WTC11 (cell line): ENCODE results near the gene C4orf50. TPM values are rescaled to one million over a fixed set of nuclear protein-coding genes. Genes with fewer than 3 reads are reported as not detected.

Experiments
- ATAC-seq: fragments of 200-7000 bp; cut with Tn5 transposase; 2 replicates; pipeline ENCODE4 v1.10.0; 2021; ENCODE audit warnings: mild to moderate bottlenecking, moderate library complexity
- CTCF ChIA-PET: fragments of 300-600 bp; sonication (Branson Sonifier 250); formaldehyde crosslinking; loops from one replicate; lab custom pipeline; 2021; ENCODE audit warnings: antibody characterized with exemption; lab: Charles Lee
- POLR2A ChIA-PET: fragments of 350-600 bp; sonication (Branson Sonifier 250); formaldehyde crosslinking; loops from one replicate; lab custom pipeline; 2021; ENCODE audit warnings: antibody characterized with exemption; lab: Charles Lee
- DNase-seq: peaks from one replicate; pipeline ENCODE4 v3.0.0; 2021; ENCODE audit warnings: low spot score
- H3K27ac Mint-ChIP-seq: 2 replicates; pipeline ENCODE4 v1.8.0; 2021; ENCODE audit warnings: mixed read lengths
- H3K27me3 Mint-ChIP-seq: 2 replicates; pipeline ENCODE4 v1.8.0; 2021; ENCODE audit warnings: low read depth, mild to moderate bottlenecking, moderate library complexity, mixed read lengths
- H3K36me3 Mint-ChIP-seq: 2 replicates; pipeline ENCODE4 v1.8.0; 2021; ENCODE audit warnings: mixed read lengths
- H3K4me1 Mint-ChIP-seq: 2 replicates; pipeline ENCODE4 v1.8.0; 2022; ENCODE audit warnings: mixed read lengths
- H3K4me3 Mint-ChIP-seq: 2 replicates; pipeline ENCODE4 v1.8.0; 2021; ENCODE audit warnings: mild to moderate bottlenecking, moderate library complexity, mixed read lengths
- H3K9me3 Mint-ChIP-seq: 2 replicates; pipeline ENCODE4 v1.8.0; 2021; ENCODE audit warnings: mixed read lengths
- CDX4 ChIP-seq: fragments of 250-450 bp; sonication (Bioruptor Pico); IDR thresholded peaks from 2 replicates; pipeline ENCODE4 v1.9.0; 2021; ENCODE audit warnings: moderate library complexity, mild to moderate bottlenecking, inconsistent platforms, borderline replicate concordance
- CREB1 ChIP-seq: sonication (generic); formaldehyde crosslinking; IDR thresholded peaks from 2 replicates; pipeline ENCODE4 v1.8.0; 2023; ENCODE audit warnings: mild to moderate bottlenecking, missing genetic modification reagents
- E2F4 ChIP-seq: sonication (generic); formaldehyde crosslinking; IDR thresholded peaks from 2 replicates; pipeline ENCODE4 v1.8.1; 2022; ENCODE audit warnings: low read depth, mild to moderate bottlenecking, moderate library complexity, missing genetic modification reagents, borderline replicate concordance
- EMX1 ChIP-seq: fragments of 250-450 bp; sonication (Bioruptor Pico); IDR thresholded peaks from 2 replicates; pipeline ENCODE4 v1.8.0; 2021; ENCODE audit warnings: mild to moderate bottlenecking
- KAT7 ChIP-seq: sonication (generic); formaldehyde crosslinking; IDR thresholded peaks from 2 replicates; pipeline ENCODE4 v1.8.1; 2023; ENCODE audit warnings: missing genetic modification reagents, mild to moderate bottlenecking, borderline replicate concordance
- MLX ChIP-seq: sonication (generic); formaldehyde crosslinking; IDR thresholded peaks from 2 replicates; pipeline ENCODE4 v1.8.1; 2023; ENCODE audit warnings: mild to moderate bottlenecking, missing genetic modification reagents, moderate library complexity
- MXD4 ChIP-seq: fragments of 250-450 bp; sonication (Bioruptor Pico); IDR thresholded peaks from 2 replicates; pipeline ENCODE4 v1.8.0; 2021; ENCODE audit warnings: mild to moderate bottlenecking, moderate library complexity, borderline replicate concordance
- PRDM15 ChIP-seq: sonication (generic); formaldehyde crosslinking; IDR thresholded peaks from 2 replicates; pipeline ENCODE4 v1.8.0; 2022; ENCODE audit warnings: missing genetic modification reagents
- STAT6 ChIP-seq: sonication (generic); formaldehyde crosslinking; conservative IDR thresholded peaks from 2 replicates; pipeline ENCODE4 v1.8.1; 2023; ENCODE audit warnings: mild to moderate bottlenecking, low read depth, missing genetic modification reagents, moderate library complexity
- total RNA-seq: library from RNA; stranded (reverse); gene quantifications from 3 replicates; pipeline ENCODE4 v1.2.3, GENCODE V29; 2021
- TF ChIP-seq, protein P1 (sequence below): fragments of 250-450 bp; sonication (Bioruptor Pico); IDR thresholded peaks from 2 replicates; pipeline ENCODE4 v1.9.0; 2021; ENCODE audit warnings: mild to moderate bottlenecking

Gene C4orf50
- total RNA-seq, 1 experiment from 2014 or later, result 0.17 TPM

GRCh38 chr4:5992828-5993321 is 25.4 kb downstream of the C4orf50 start (continued):
- no peak for TF ChIP-seq EMX1 (CRISPR knock-in tag)
- TF ChIP-seq CREB1 (CRISPR knock-in tag), result no peak
- TF ChIP-seq KAT7, result no peak
- TF ChIP-seq CDX4 (CRISPR knock-in tag), result no peak

GRCh38 chr4:5992171-5992827 is 25.9 kb downstream of the C4orf50 start:
- no peak for TF ChIP-seq PRDM15 (CRISPR knock-in tag)
- TF ChIP-seq MXD4 (CRISPR knock-in tag), result no peak
- no peak for TF ChIP-seq STAT6 (CRISPR knock-in tag)
- TF ChIP-seq MLX, result no peak
- TF ChIP-seq, protein P1, sequence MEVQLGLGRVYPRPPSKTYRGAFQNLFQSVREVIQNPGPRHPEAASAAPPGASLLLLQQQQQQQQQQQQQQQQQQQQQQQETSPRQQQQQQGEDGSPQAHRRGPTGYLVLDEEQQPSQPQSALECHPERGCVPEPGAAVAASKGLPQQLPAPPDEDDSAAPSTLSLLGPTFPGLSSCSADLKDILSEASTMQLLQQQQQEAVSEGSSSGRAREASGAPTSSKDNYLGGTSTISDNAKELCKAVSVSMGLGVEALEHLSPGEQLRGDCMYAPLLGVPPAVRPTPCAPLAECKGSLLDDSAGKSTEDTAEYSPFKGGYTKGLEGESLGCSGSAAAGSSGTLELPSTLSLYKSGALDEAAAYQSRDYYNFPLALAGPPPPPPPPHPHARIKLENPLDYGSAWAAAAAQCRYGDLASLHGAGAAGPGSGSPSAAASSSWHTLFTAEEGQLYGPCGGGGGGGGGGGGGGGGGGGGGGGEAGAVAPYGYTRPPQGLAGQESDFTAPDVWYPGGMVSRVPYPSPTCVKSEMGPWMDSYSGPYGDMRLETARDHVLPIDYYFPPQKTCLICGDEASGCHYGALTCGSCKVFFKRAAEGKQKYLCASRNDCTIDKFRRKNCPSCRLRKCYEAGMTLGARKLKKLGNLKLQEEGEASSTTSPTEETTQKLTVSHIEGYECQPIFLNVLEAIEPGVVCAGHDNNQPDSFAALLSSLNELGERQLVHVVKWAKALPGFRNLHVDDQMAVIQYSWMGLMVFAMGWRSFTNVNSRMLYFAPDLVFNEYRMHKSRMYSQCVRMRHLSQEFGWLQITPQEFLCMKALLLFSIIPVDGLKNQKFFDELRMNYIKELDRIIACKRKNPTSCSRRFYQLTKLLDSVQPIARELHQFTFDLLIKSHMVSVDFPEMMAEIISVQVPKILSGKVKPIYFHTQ (CRISPR knock-in tag), result no peak
- TF ChIP-seq E2F4 (CRISPR knock-in tag), result no peak
- no peak for TF ChIP-seq EMX1 (CRISPR knock-in tag)
- Mint-ChIP-seq H3K9me3 (no peaks in the 10 kb centered on the region), H3K4me1 (no peaks in the 10 kb centered on the region), H3K4me3 (no peak overlapping the region), H3K27me3 (peaks cover 19% of the 10 kb centered on the region), H3K27ac (no peak overlapping the region), H3K36me3 (no peaks in the 10 kb centered on the region)
- DNase-seq (no peak), ATAC-seq (no peak)
- POLR2A ChIA-PET, result no interaction called here
- CTCF ChIA-PET, result interaction anchor here (1.1 to 2.1 kb wide), 4 partner anchors 11 to 28 kb away, joined by 3 to 5 read pairs (median 4); no protein-coding TSS in a partner anchor
